Activated CD4-positive, alpha-beta memory T cell treated with anti-CD3 and anti-CD28 coated beads for 36 hours (primary cell): ENCODE results near the gene RHOXF2. TPM values are rescaled to one million over a fixed set of nuclear protein-coding genes. Genes with fewer than 3 reads are reported as not detected.
A peak's percentile ranks its signal among the peaks of the same experiment; 100 is the strongest.

Experiments used
- CTCF ChIA-PET: fragments of 350-600 bp; sonication (Branson Sonifier 250); formaldehyde crosslinking; loops from one replicate; lab custom pipeline; 2021; ENCODE audit warnings: antibody characterized with exemption, inconsistent platforms; lab: Charles Lee
- POLR2A ChIA-PET: fragments of 350-600 bp; sonication (Branson Sonifier 250); formaldehyde crosslinking; loops from one replicate; lab custom pipeline; 2021; ENCODE audit warnings: antibody characterized with exemption; lab: Charles Lee
- DNase-seq: peaks from one replicate; pipeline ENCODE4 v3.0.0-alpha.2; 2020
- H3K27ac Mint-ChIP-seq: one replicate; pipeline ENCODE4 v1.8.0; 2021; ENCODE audit warnings: mixed read lengths
- H3K27me3 Mint-ChIP-seq: one replicate; pipeline ENCODE4 v1.8.0; 2021; ENCODE audit warnings: mixed read lengths
- H3K36me3 Mint-ChIP-seq: one replicate; pipeline ENCODE4 v1.8.0; 2021; ENCODE audit warnings: mixed read lengths
- H3K4me1 Mint-ChIP-seq: one replicate; pipeline ENCODE4 v1.8.0; 2021; ENCODE audit warnings: low read depth, mixed read lengths
- H3K4me3 Mint-ChIP-seq: one replicate; pipeline ENCODE4 v1.8.0; 2021; ENCODE audit warnings: mild to moderate bottlenecking, mixed read lengths
- H3K9me3 Mint-ChIP-seq: one replicate; pipeline ENCODE4 v1.8.0; 2021; ENCODE audit warnings: mixed read lengths
- intact Hi-C: fragments of 100-400 bp; cut with micrococcal nuclease; formaldehyde crosslinking; loops from one replicate; pipeline ENCODE4 v1.15.1; 2023
- total RNA-seq, 2 experiments: library from RNA; stranded (reverse); gene quantifications; one replicate each; pipeline ENCODE4 v1.2.3, GENCODE V29; 2021

The RHOXF2 gene
- total RNA-seq, 2 experiments from 2014 or later, result not detected

GRCh38 chrX:120207009-120207605, 48.7 kb downstream of the RHOXF2 start:
- Mint-ChIP-seq H3K4me1 (no peaks in the 10 kb centered on the region), H3K27me3 (no peaks in the 10 kb centered on the region), H3K9me3 (no peaks in the 10 kb centered on the region), H3K27ac (no peak overlapping the region), H3K4me3 (no peak overlapping the region), H3K36me3 (no peaks in the 10 kb centered on the region)
- no peak for DNase-seq
- CTCF ChIA-PET, result interaction anchor here (0.7 kb wide), 1 partner anchor 225 kb away, joined by 3 read pairs; no protein-coding TSS in a partner anchor
- intact Hi-C loops, result no loop called here
- POLR2A ChIA-PET, result no interaction called here

GRCh38 chrX:120213438-120214265, 55.2 kb downstream of the RHOXF2 start:
- intact Hi-C loops, result no loop called here
- no peak overlapping the region for H3K27ac Mint-ChIP-seq
- no peaks in the 10 kb centered on the region for H3K9me3 Mint-ChIP-seq
- ChIA-PET CTCF (interaction anchor here (0.5 to 2.3 kb wide), 17 partner anchors 9 to 270 kb away, joined by 3 to 15 read pairs (median 4); partner anchors contain the start of gene ZBTB33), POLR2A (interaction anchor here (0.5 kb wide), 1 partner anchor 87 kb away, joined by 3 read pairs; no protein-coding TSS in a partner anchor)
- no peak overlapping the region for H3K4me3 Mint-ChIP-seq
- no peaks in the 10 kb centered on the region for H3K36me3 Mint-ChIP-seq
- H3K27me3 Mint-ChIP-seq, result no peaks in the 10 kb centered on the region
- DNase-seq, result peak; percentile 60
- peaks cover 6% of the 10 kb centered on the region for H3K4me1 Mint-ChIP-seq

Other genes with a start within 250 kb of the RHOXF2 start
- gene NKAP, start 214.9 kb upstream of the RHOXF2 start, total RNA-seq, result 10 to 100 TPM; 10.8 to 11.7 TPM
- gene RHOXF2B, start 80.9 kb upstream of the RHOXF2 start, total RNA-seq, result not detected
- not detected for gene RHOXF1, start 42.7 kb upstream of the RHOXF2 start, total RNA-seq
- 10 to 100 TPM; 13.6 to 14.0 TPM for gene ZBTB33, start 92.2 kb downstream of the RHOXF2 start, total RNA-seq
- gene TMEM255A, start 152.8 kb downstream of the RHOXF2 start, total RNA-seq, result not detected
- gene ATP1B4, start 203.5 kb downstream of the RHOXF2 start, total RNA-seq, result not detected